Suprapubic skin (tissue), 4 donors: ENCODE results near the gene CDC42BPA.

Source experiments
- CTCF ChIP-seq, 2 donors: fragments of 200-600 bp in 1 of 2; fragments of 450-650 bp in 1 of 2; sonication (generic) in 1 of 2; IDR thresholded peaks; one replicate each; pipeline ENCODE4 v1.5.1; 2016 to 2019; ENCODE audit warnings: antibody characterized with exemption in 2 of 2, mild to moderate bottlenecking in 1 of 2, moderate library complexity in 1 of 2
- EP300 ChIP-seq: sonication (generic); formaldehyde crosslinking; IDR thresholded peaks from one replicate; pipeline ENCODE4 v1.6.1; 2017; ENCODE audit warnings: antibody characterized with exemption
- POLR2A ChIP-seq, 2 donors: fragments of 450-650 bp; IDR thresholded peaks; one replicate each; pipeline ENCODE4 v1.6.1; 2017; ENCODE audit warnings: antibody characterized with exemption in 2 of 2, mild to moderate bottlenecking in 2 of 2, moderate library complexity in 2 of 2
- POLR2AphosphoS5 ChIP-seq, 3 donors: sonication (generic); formaldehyde crosslinking; IDR thresholded peaks; one replicate each; pipeline ENCODE4 v1.6.1; 2017; ENCODE audit warnings: antibody characterized with exemption in 3 of 3

- TF ChIP-seq CTCF (IDR thresholded peaks at IDR 0.05) (no peak), EP300 (no peak), POLR2A (IDR thresholded peaks at IDR 0.05) (no peak), POLR2AphosphoS5 (IDR thresholded peaks at IDR 0.05) (no peak)
Measured at GRCh38 chr1:227255086-227255732, 63.1 kb downstream of the CDC42BPA start.
